ENCODE measurements around the gene RGS7. TPM values are rescaled to one million over a fixed set of nuclear protein-coding genes. Genes with fewer than 3 reads are reported as not detected.

The RGS7 gene
- total RNA-seq, 2 donors from 2014 or later = 0.26 to 0.99 TPM

GRCh38 chr1:240860023-240860422 lies 497.0 kb downstream of the RGS7 start:
- intact Hi-C loops (cut with DNase I) = no loop called here
- H3K4me1 ChIP-seq = no peaks in the 10 kb centered on the region
- no peaks in the 10 kb centered on the region for H3K27me3 ChIP-seq
- no peaks in the 10 kb centered on the region for H3K36me3 ChIP-seq (replicated peaks in 1 of 2; ENCODE audit: insufficient read depth in 1 of 2, low read depth in 2 of 2)
- no peak for TF ChIP-seq CTCF (IDR thresholded peaks at IDR 0.05)
- TF ChIP-seq POLR2A (IDR thresholded peaks at IDR 0.05) = no peak
- no peak overlapping the region for H3K27ac ChIP-seq
- 61 to 67% methylated on average over 3 of the region's 3 CpGs for WGBS, 2 donors
- ATAC-seq = no peak
- no peak for DNase-seq
- H3K4me3 ChIP-seq = no peak overlapping the region
- H3K9me3 ChIP-seq = no peaks in the 10 kb centered on the region

- Histone ChIP-seq H3K4me3 (no peak overlapping the region), H3K27me3 (no peaks in the 10 kb centered on the region), H3K4me1 (no peaks in the 10 kb centered on the region), H3K36me3 (replicated peaks in 1 of 2; ENCODE audit: insufficient read depth in 1 of 2, low read depth in 2 of 2) (no peaks in the 10 kb centered on the region), H3K27ac (no peak overlapping the region), H3K9me3 (no peaks in the 10 kb centered on the region)
- ATAC-seq = no peak
- no peak for TF ChIP-seq CTCF (IDR thresholded peaks at IDR 0.05)
- TF ChIP-seq POLR2A (IDR thresholded peaks at IDR 0.05) = no peak
- no peak for DNase-seq
- intact Hi-C loops (cut with DNase I) = no loop called here
- 54 to 70% methylated on average over 6 of the region's 6 CpGs for WGBS, 2 donors
Measured at GRCh38 chr1:240854367-240854766, 502.6 kb downstream of the RGS7 start.

GRCh38 chr1:240847325-240847724 lies 509.7 kb downstream of the RGS7 start:
- 60 to 62% methylated on average over 2 of the region's 2 CpGs for WGBS, 2 donors

GRCh38 chr1:240844486-240844885 lies 512.5 kb downstream of the RGS7 start:
- no peaks in the 10 kb centered on the region for H3K4me1 ChIP-seq
- no peak for ATAC-seq
- TF ChIP-seq POLR2A (IDR thresholded peaks at IDR 0.05) (no peak), CTCF (IDR thresholded peaks at IDR 0.05) (no peak)
- H3K36me3 ChIP-seq (replicated peaks in 1 of 2; ENCODE audit: insufficient read depth in 1 of 2, low read depth in 2 of 2) = no peaks in the 10 kb centered on the region
- no peak for DNase-seq
- no peaks in the 10 kb centered on the region for H3K9me3 ChIP-seq
- intact Hi-C loops (cut with DNase I) = no loop called here
- no peaks in the 10 kb centered on the region for H3K27me3 ChIP-seq
- no peak overlapping the region for H3K4me3 ChIP-seq
- no peak overlapping the region for H3K27ac ChIP-seq
- 90 to 100% methylated on average over 1 of the region's 1 CpG for WGBS, 2 donors

More at GRCh38 chr1:240847325-240847724, 509.7 kb downstream of the RGS7 start:
- DNase-seq (no peak), ATAC-seq (no peak)
- no peaks in the 10 kb centered on the region for H3K9me3 ChIP-seq
- no peak overlapping the region for H3K4me3 ChIP-seq
- TF ChIP-seq CTCF (IDR thresholded peaks at IDR 0.05) (no peak), POLR2A (IDR thresholded peaks at IDR 0.05) (no peak)
- H3K4me1 ChIP-seq = no peaks in the 10 kb centered on the region
- H3K27ac ChIP-seq = no peak overlapping the region
- intact Hi-C loops (cut with DNase I) = no loop called here
- H3K27me3 ChIP-seq = no peaks in the 10 kb centered on the region
- H3K36me3 ChIP-seq (replicated peaks in 1 of 2; ENCODE audit: insufficient read depth in 1 of 2, low read depth in 2 of 2) = no peaks in the 10 kb centered on the region

GRCh38 chr1:240843798-240844197 lies 513.2 kb downstream of the RGS7 start:
- no peaks in the 10 kb centered on the region for H3K27me3 ChIP-seq
- ATAC-seq (no peak), DNase-seq (no peak)
- H3K4me1 ChIP-seq = no peaks in the 10 kb centered on the region
- WGBS, 2 donors = 27 to 35% methylated on average over 3 of the region's 3 CpGs
- no peaks in the 10 kb centered on the region for H3K36me3 ChIP-seq (replicated peaks in 1 of 2; ENCODE audit: insufficient read depth in 1 of 2, low read depth in 2 of 2)
- H3K27ac ChIP-seq = no peak overlapping the region
- TF ChIP-seq POLR2A (IDR thresholded peaks at IDR 0.05) = no peak
- TF ChIP-seq CTCF (IDR thresholded peaks at IDR 0.05) = no peak
- no peaks in the 10 kb centered on the region for H3K9me3 ChIP-seq
- H3K4me3 ChIP-seq = no peak overlapping the region
- intact Hi-C loops (cut with DNase I) = no loop called here

All from body of pancreas (tissue), 4 donors.